Chondrocyte (in vitro differentiated cells): ENCODE measurements around the gene SH3RF2. TPM values are rescaled to one million over a fixed set of nuclear protein-coding genes. Genes with fewer than 3 reads are reported as not detected.

Experiments used
- DNase-seq: peaks from one replicate; pipeline ENCODE4 v3.0.0; 2021; ENCODE audit warnings: mixed read lengths, low spot score
- H3K27ac Mint-ChIP-seq: one replicate; pipeline ENCODE4 v1.8.0; 2021; ENCODE audit warnings: mild to moderate bottlenecking, moderate library complexity, mixed read lengths; ENCODE audit not compliant: unreplicated experiment
- H3K27me3 Mint-ChIP-seq: 2 replicates; pipeline ENCODE4 v1.8.0; 2021; ENCODE audit warnings: low read depth, mixed read lengths
- H3K36me3 Mint-ChIP-seq: 2 replicates; pipeline ENCODE4 v1.8.0; 2021; ENCODE audit warnings: low read depth, mixed read lengths
- H3K4me1 Mint-ChIP-seq: 2 replicates; pipeline ENCODE4 v1.8.0; 2021; ENCODE audit warnings: low read depth, mild to moderate bottlenecking, mixed read lengths
- H3K4me3 Mint-ChIP-seq: one replicate; pipeline ENCODE4 v1.8.0; 2021; ENCODE audit warnings: mild to moderate bottlenecking, moderate library complexity, mixed read lengths; ENCODE audit not compliant: unreplicated experiment
- H3K9me3 Mint-ChIP-seq: 2 replicates; pipeline ENCODE4 v1.8.0; 2021; ENCODE audit warnings: low read depth, mixed read lengths
- CTCF ChIP-seq: fragments of 200-600 bp; sonication (generic); IDR thresholded peaks from 2 replicates; pipeline ENCODE4 v1.5.0; 2021; ENCODE audit warnings: antibody characterized with exemption, mild to moderate bottlenecking, moderate library complexity
- total RNA-seq: library from RNA; stranded (reverse); gene quantifications from 3 replicates; pipeline ENCODE4 v1.2.1, GENCODE V29; 2021

SH3RF2 gene
- total RNA-seq, 1 donor from 2014 or later, result 0.42 TPM

DNA sequence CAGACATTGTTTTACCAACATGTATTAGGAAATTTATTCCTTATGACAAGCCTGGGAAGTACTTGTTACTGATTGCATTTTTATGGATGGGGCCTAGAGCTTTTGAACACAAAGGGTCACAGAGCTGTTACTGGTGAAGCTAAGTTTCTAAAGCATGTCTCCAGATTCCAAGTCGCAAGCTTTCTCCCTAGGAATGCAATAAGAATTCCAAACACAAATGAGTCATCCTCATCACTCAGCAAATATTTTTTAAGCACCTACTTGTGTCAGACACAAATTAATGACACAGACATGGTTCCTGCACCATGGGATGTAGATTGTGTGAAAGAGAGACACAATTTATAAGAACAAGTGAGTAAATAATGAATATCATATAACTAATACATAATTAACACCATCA is 11.0 kb upstream of the SH3RF2 start:
- H3K27me3 Mint-ChIP-seq, result no peaks in the 10 kb centered on the region
- peaks cover 20% of the 10 kb centered on the region for H3K4me1 Mint-ChIP-seq
- no peak overlapping the region for H3K4me3 Mint-ChIP-seq
- peak overlapping the region; percentile 64 for H3K27ac Mint-ChIP-seq
- H3K9me3 Mint-ChIP-seq, result peaks cover 2% of the 10 kb centered on the region
- H3K36me3 Mint-ChIP-seq, result no peaks in the 10 kb centered on the region
- no peak for TF ChIP-seq CTCF
- DNase-seq, result no peak

DNA sequence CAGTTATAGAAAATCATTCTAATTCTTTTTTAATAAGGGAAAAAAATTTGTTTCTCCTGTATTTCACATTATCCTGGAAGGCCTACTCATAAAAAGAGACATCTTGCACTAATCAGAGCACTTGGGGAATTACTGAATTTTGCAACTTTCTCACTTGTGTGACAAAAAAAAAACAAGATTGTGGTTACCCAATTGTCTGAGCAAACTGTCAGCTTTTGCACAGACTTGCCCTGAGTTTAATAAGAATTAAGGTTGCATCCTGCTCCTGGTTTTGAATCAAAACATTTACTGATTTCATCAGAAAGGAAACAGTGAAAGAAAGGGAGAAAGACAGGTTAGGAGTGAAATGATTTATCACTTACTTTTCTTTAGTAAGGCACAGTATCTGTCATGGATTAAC is 10.6 kb upstream of the SH3RF2 start:
- TF ChIP-seq CTCF, result no peak
- DNase-seq, result no peak
- peaks cover 20% of the 10 kb centered on the region for H3K4me1 Mint-ChIP-seq
- H3K9me3 Mint-ChIP-seq, result peaks cover 2% of the 10 kb centered on the region
- no peak overlapping the region for H3K4me3 Mint-ChIP-seq
- H3K27me3 Mint-ChIP-seq, result no peaks in the 10 kb centered on the region
- H3K27ac Mint-ChIP-seq, result peak overlapping the region; percentile 64
- no peaks in the 10 kb centered on the region for H3K36me3 Mint-ChIP-seq

GRCh38 chr5:145931718-145932117 is 4.7 kb upstream of the SH3RF2 start:
- Mint-ChIP-seq H3K27me3 (no peaks in the 10 kb centered on the region), H3K27ac (no peak overlapping the region), H3K36me3 (no peaks in the 10 kb centered on the region), H3K4me3 (no peak overlapping the region), H3K4me1 (peaks cover 21% of the 10 kb centered on the region), H3K9me3 (no peaks in the 10 kb centered on the region)
- no peak for DNase-seq
- TF ChIP-seq CTCF, result no peak

GRCh38 chr5:145934276-145934675 is 2.1 kb upstream of the SH3RF2 start:
- no peak for TF ChIP-seq CTCF
- Mint-ChIP-seq H3K9me3 (no peaks in the 10 kb centered on the region), H3K36me3 (no peaks in the 10 kb centered on the region), H3K27ac (no peak overlapping the region), H3K27me3 (no peaks in the 10 kb centered on the region), H3K4me3 (no peak overlapping the region), H3K4me1 (peaks cover 33% of the 10 kb centered on the region)
- DNase-seq, result no peak

- Mint-ChIP-seq H3K27me3 (no peaks in the 10 kb centered on the region), H3K4me3 (no peak overlapping the region), H3K27ac (no peak overlapping the region), H3K36me3 (no peaks in the 10 kb centered on the region), H3K4me1 (peaks cover 35% of the 10 kb centered on the region), H3K9me3 (no peaks in the 10 kb centered on the region)
- no peak for TF ChIP-seq CTCF
- DNase-seq, result no peak
Observed at GRCh38 chr5:145937432-145938250, 1.3 kb downstream of the SH3RF2 start.
